Measurements from ENCODE around the gene RAB11A. TPM values are rescaled to one million over a fixed set of nuclear protein-coding genes. Genes with fewer than 3 reads are reported as not detected.

RAB11A gene
- total RNA-seq, 3 donors from 2014 or later: 214 to 330 (median 320) TPM

GRCh38 chr15:65904301-65904700 lies 35.0 kb downstream of the RAB11A start:
- DNase-seq: no peak
- intact Hi-C loops (cut with DNase I, micrococcal nuclease): no loop called here
- peaks cover 15% of the 10 kb centered on the region for H3K4me1 ChIP-seq (ENCODE audit: low read depth)
- no peak for TF ChIP-seq CTCF (IDR thresholded peaks at IDR 0.05)
- H3K36me3 ChIP-seq (ENCODE audit: low read depth): no peaks in the 10 kb centered on the region
- no peak for ATAC-seq
- H3K4me3 ChIP-seq: no peak overlapping the region
- no peaks in the 10 kb centered on the region for H3K9me3 ChIP-seq

DNA sequence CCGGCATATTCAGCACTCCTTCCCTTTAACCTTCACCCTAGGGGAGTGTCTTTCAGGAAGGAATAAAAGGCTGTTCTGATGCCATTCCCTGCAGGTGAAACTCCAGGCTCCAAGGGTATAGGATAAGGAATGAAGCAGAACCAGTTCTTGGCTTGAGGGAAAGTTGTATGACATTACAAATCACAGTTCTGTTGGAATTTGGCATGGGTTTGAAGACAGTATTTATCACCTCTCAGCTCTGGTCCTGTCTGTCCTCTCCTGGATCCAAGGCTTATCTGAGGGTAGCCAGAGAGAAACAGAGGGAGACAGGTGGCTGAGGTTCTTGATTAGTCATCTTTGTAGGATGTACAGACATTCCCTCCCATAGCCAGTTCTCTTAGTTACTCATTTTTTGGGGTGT lies 37.1 kb downstream of the RAB11A start:
- no peak for TF ChIP-seq CTCF (IDR thresholded peaks at IDR 0.05)

DNA sequence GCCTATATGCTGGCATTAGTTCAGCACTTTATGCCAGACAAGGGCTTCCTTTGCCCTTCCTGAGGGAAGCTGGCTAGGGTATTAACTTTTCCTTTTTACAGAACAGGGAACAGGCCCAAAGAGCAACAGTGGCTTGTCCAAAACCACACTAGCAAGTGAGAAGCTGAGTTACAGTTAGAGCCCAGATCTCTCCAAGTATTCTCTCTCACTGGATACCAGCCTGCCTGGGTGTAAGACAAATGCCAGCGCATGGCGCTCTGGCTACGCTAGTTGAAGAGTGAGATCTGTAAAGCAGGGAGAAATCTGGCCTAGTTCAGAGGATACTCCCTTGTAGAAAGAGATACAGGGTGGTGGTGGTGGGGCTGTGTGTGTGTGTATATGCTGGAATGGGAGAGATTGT lies 38.4 kb downstream of the RAB11A start:
- ATAC-seq (no peak), DNase-seq (no peak)
- intact Hi-C loops (cut with DNase I, micrococcal nuclease): no loop called here
- TF ChIP-seq CTCF (IDR thresholded peaks at IDR 0.05): no peak
- Histone ChIP-seq H3K4me3 (no peak overlapping the region), H3K9me3 (no peaks in the 10 kb centered on the region), H3K36me3 (ENCODE audit: low read depth) (no peaks in the 10 kb centered on the region), H3K4me1 (ENCODE audit: low read depth) (peaks cover 2% of the 10 kb centered on the region)

More for the DNA sequence above, 37.1 kb downstream of the RAB11A start:
- Histone ChIP-seq H3K4me3 (no peak overlapping the region), H3K4me1 (ENCODE audit: low read depth) (peaks cover 11% of the 10 kb centered on the region), H3K9me3 (no peaks in the 10 kb centered on the region), H3K36me3 (ENCODE audit: low read depth) (no peaks in the 10 kb centered on the region)
- ATAC-seq: peak; percentile 48
- intact Hi-C loops (cut with DNase I, micrococcal nuclease): no loop called here
- DNase-seq: peak in 1 of 3 donors; percentile 26

GRCh38 chr15:65908876-65909275 lies 39.6 kb downstream of the RAB11A start:
- DNase-seq (no peak), ATAC-seq (no peak)
- intact Hi-C loops (cut with DNase I, micrococcal nuclease): no loop called here
- TF ChIP-seq CTCF (IDR thresholded peaks at IDR 0.05): no peak
- no peaks in the 10 kb centered on the region for H3K36me3 ChIP-seq (ENCODE audit: low read depth)
- no peaks in the 10 kb centered on the region for H3K9me3 ChIP-seq
- no peaks in the 10 kb centered on the region for H3K4me1 ChIP-seq (ENCODE audit: low read depth)
- H3K4me3 ChIP-seq: no peak overlapping the region

DNA sequence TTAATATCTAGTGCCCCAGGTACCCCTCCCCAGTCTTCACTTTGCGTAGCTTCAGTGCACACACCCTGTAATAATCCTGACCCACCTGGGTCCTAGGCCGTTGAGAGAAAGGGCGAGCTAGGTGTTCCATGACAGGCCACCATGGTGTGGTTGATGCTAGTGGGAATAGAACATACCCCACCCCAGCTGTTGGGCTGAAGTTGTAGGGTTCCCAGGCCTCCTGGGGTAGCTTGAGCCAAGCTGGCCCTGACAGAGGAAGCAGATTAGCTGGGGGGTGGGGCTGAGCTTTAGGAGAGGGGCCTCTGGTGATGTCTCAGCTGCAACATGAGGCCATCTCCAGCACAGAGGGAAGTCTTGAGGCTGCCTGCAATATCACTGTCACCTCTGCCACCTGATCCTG lies 40.5 kb downstream of the RAB11A start:
- H3K4me1 ChIP-seq (ENCODE audit: low read depth): no peaks in the 10 kb centered on the region
- TF ChIP-seq CTCF (IDR thresholded peaks at IDR 0.05): no peak
- no peaks in the 10 kb centered on the region for H3K9me3 ChIP-seq
- ATAC-seq: no peak
- no peak for DNase-seq
- intact Hi-C loops (cut with DNase I, micrococcal nuclease): no loop called here
- no peaks in the 10 kb centered on the region for H3K36me3 ChIP-seq (ENCODE audit: low read depth)
- no peak overlapping the region for H3K4me3 ChIP-seq

GRCh38 chr15:65910341-65910740 lies 41.0 kb downstream of the RAB11A start:
- intact Hi-C loops (cut with DNase I, micrococcal nuclease): no loop called here
- Histone ChIP-seq H3K4me1 (ENCODE audit: low read depth) (no peaks in the 10 kb centered on the region), H3K36me3 (ENCODE audit: low read depth) (no peaks in the 10 kb centered on the region), H3K9me3 (no peaks in the 10 kb centered on the region), H3K4me3 (no peak overlapping the region)
- ATAC-seq (no peak), DNase-seq (no peak)
- TF ChIP-seq CTCF (IDR thresholded peaks at IDR 0.05): no peak
